HG02642 (cell line): ENCODE measurements around the gene EVA1A.
A peak's percentile ranks its signal among the peaks of the same experiment; 100 is the strongest.
"Not testable (repeated sequence)": the region's sequence is repeated elsewhere in the genome, so short reads cannot be mapped to it uniquely, and the experiment has no call there.

Experiments used
- ATAC-seq: cut with Tn5 transposase; IDR thresholded peaks from one replicate; pipeline ENCODE4 v1.9.1; 2021; ENCODE audit warnings: mild to moderate bottlenecking; ENCODE audit not compliant: unreplicated experiment, poor library complexity

EVA1A gene

GRCh38 chr2:75493230-75493629 lies 67.5 kb downstream of the EVA1A start:
- no peak for ATAC-seq

GRCh38 chr2:75491129-75491753 lies 69.5 kb downstream of the EVA1A start:
- ATAC-seq, result no peak

- ATAC-seq, result no peak
Measured at GRCh38 chr2:75489721-75490120, 71.0 kb downstream of the EVA1A start.

GRCh38 chr2:75488157-75488556 lies 72.6 kb downstream of the EVA1A start:
- ATAC-seq, result no peak

- ATAC-seq, result not testable (repeated sequence)
Measured at GRCh38 chr2:75486735-75487134, 74.0 kb downstream of the EVA1A start.

GRCh38 chr2:75484840-75485239 lies 75.9 kb downstream of the EVA1A start:
- no peak for ATAC-seq

GRCh38 chr2:75483878-75484277 lies 76.9 kb downstream of the EVA1A start:
- no peak for ATAC-seq

GRCh38 chr2:75482398-75482797 lies 78.3 kb downstream of the EVA1A start:
- no peak for ATAC-seq

- ATAC-seq, result no peak
Measured at GRCh38 chr2:75480971-75481836, 79.5 kb downstream of the EVA1A start.

GRCh38 chr2:75477696-75478095 lies 83.0 kb downstream of the EVA1A start:
- not testable (repeated sequence) for ATAC-seq

- no peak for ATAC-seq
Measured at GRCh38 chr2:75476761-75477160, 84.0 kb downstream of the EVA1A start.

GRCh38 chr2:75475976-75476375 lies 84.8 kb downstream of the EVA1A start:
- ATAC-seq, result no peak

GRCh38 chr2:75475049-75475448 lies 85.7 kb downstream of the EVA1A start:
- ATAC-seq, result no peak

- ATAC-seq, result no peak
Measured at GRCh38 chr2:75474115-75474514, 86.6 kb downstream of the EVA1A start.

GRCh38 chr2:75466708-75467311 lies 93.9 kb downstream of the EVA1A start:
- no peak for ATAC-seq

- no peak for ATAC-seq
Measured at GRCh38 chr2:75465317-75465984, 95.3 kb downstream of the EVA1A start.

- peak; percentile 43 for ATAC-seq
Measured at GRCh38 chr2:75464348-75464946, 96.3 kb downstream of the EVA1A start.

- ATAC-seq, result no peak
Measured at GRCh38 chr2:75462721-75463120, 98.0 kb downstream of the EVA1A start.

- no peak for ATAC-seq
Measured at GRCh38 chr2:75462206-75462605, 98.5 kb downstream of the EVA1A start.

- ATAC-seq, result no peak
Measured at GRCh38 chr2:75460630-75461029, 100.1 kb downstream of the EVA1A start.
